Epithelial cell of prostate (primary cell): ENCODE results near the gene CFAP299.

Source experiments
- DNase-seq: peaks from one replicate; pipeline ENCODE4 v3.0.0-alpha.2; 2011; ENCODE audit warnings: low read depth, low spot score
- H3K27ac ChIP-seq: fragments of 450-650 bp; 2 replicates; pipeline ENCODE4 v1.5.1; 2017; ENCODE audit warnings: mild to moderate bottlenecking

CFAP299 gene

GRCh38 chr4:80878218-80878617 lies 542.7 kb downstream of the CFAP299 start:
- DNase-seq, result no peak
- H3K27ac ChIP-seq, result no peak overlapping the region

- peak; percentile 1 for DNase-seq
- no peak overlapping the region for H3K27ac ChIP-seq
Measured at GRCh38 chr4:80897537-80898303, 562.2 kb downstream of the CFAP299 start.

- no peak overlapping the region for H3K27ac ChIP-seq
- DNase-seq, result no peak
Measured at GRCh38 chr4:80900908-80901307, 565.4 kb downstream of the CFAP299 start.

- no peak overlapping the region for H3K27ac ChIP-seq
- DNase-seq, result no peak
Measured at GRCh38 chr4:80903020-80903419, 567.5 kb downstream of the CFAP299 start.

- H3K27ac ChIP-seq, result no peak overlapping the region
- no peak for DNase-seq
Measured at GRCh38 chr4:80909938-80910337, 574.4 kb downstream of the CFAP299 start.

- DNase-seq, result no peak
- H3K27ac ChIP-seq, result no peak overlapping the region
Measured at GRCh38 chr4:80911458-80911857, 575.9 kb downstream of the CFAP299 start.

GRCh38 chr4:80912350-80912749 lies 576.8 kb downstream of the CFAP299 start:
- H3K27ac ChIP-seq, result no peak overlapping the region
- no peak for DNase-seq

- no peak for DNase-seq
Measured at GRCh38 chr4:80913381-80913780, 577.9 kb downstream of the CFAP299 start.

GRCh38 chr4:80916770-80917169 lies 581.2 kb downstream of the CFAP299 start:
- no peak overlapping the region for H3K27ac ChIP-seq
- no peak for DNase-seq

More at GRCh38 chr4:80913381-80913780, 577.9 kb downstream of the CFAP299 start:
- no peak overlapping the region for H3K27ac ChIP-seq

GRCh38 chr4:80918004-80918403 lies 582.5 kb downstream of the CFAP299 start:
- DNase-seq, result peak; percentile 22
- H3K27ac ChIP-seq, result no peak overlapping the region

- H3K27ac ChIP-seq, result no peak overlapping the region
- DNase-seq, result no peak
Measured at GRCh38 chr4:80921441-80921840, 585.9 kb downstream of the CFAP299 start.

GRCh38 chr4:80922941-80923340 lies 587.4 kb downstream of the CFAP299 start:
- no peak for DNase-seq
- no peak overlapping the region for H3K27ac ChIP-seq

- no peak for DNase-seq
- no peak overlapping the region for H3K27ac ChIP-seq
Measured at GRCh38 chr4:80925293-80925692, 589.8 kb downstream of the CFAP299 start.

GRCh38 chr4:80926446-80926845 lies 590.9 kb downstream of the CFAP299 start:
- no peak overlapping the region for H3K27ac ChIP-seq
- DNase-seq, result no peak

GRCh38 chr4:80926891-80927290 lies 591.4 kb downstream of the CFAP299 start:
- DNase-seq, result no peak
- no peak overlapping the region for H3K27ac ChIP-seq

- H3K27ac ChIP-seq, result no peak overlapping the region
- DNase-seq, result no peak
Measured at GRCh38 chr4:80927420-80927819, 591.9 kb downstream of the CFAP299 start.

GRCh38 chr4:80931631-80932081 lies 596.1 kb downstream of the CFAP299 start:
- no peak overlapping the region for H3K27ac ChIP-seq
- no peak for DNase-seq

GRCh38 chr4:80948141-80948540 lies 612.6 kb downstream of the CFAP299 start:
- H3K27ac ChIP-seq, result no peak overlapping the region
- DNase-seq, result no peak

- no peak overlapping the region for H3K27ac ChIP-seq
- DNase-seq, result no peak
Measured at GRCh38 chr4:80948995-80949394, 613.5 kb downstream of the CFAP299 start.

GRCh38 chr4:80956421-80956820 lies 620.9 kb downstream of the CFAP299 start:
- no peak for DNase-seq
- no peak overlapping the region for H3K27ac ChIP-seq

- no peak overlapping the region for H3K27ac ChIP-seq
- DNase-seq, result peak; percentile 24
Measured at GRCh38 chr4:80963051-80963450, 627.5 kb downstream of the CFAP299 start.

- H3K27ac ChIP-seq, result no peak overlapping the region
- DNase-seq, result no peak
Measured at GRCh38 chr4:80967346-80967745, 631.8 kb downstream of the CFAP299 start.
